Measurements from ENCODE around the gene SKI. TPM values are rescaled to one million over a fixed set of nuclear protein-coding genes. Genes with fewer than 3 reads are reported as not detected.

The SKI gene
- total RNA-seq, 8 experiments from 2014 or later = 5.0 to 36.8 (median 22.6) TPM

DNA sequence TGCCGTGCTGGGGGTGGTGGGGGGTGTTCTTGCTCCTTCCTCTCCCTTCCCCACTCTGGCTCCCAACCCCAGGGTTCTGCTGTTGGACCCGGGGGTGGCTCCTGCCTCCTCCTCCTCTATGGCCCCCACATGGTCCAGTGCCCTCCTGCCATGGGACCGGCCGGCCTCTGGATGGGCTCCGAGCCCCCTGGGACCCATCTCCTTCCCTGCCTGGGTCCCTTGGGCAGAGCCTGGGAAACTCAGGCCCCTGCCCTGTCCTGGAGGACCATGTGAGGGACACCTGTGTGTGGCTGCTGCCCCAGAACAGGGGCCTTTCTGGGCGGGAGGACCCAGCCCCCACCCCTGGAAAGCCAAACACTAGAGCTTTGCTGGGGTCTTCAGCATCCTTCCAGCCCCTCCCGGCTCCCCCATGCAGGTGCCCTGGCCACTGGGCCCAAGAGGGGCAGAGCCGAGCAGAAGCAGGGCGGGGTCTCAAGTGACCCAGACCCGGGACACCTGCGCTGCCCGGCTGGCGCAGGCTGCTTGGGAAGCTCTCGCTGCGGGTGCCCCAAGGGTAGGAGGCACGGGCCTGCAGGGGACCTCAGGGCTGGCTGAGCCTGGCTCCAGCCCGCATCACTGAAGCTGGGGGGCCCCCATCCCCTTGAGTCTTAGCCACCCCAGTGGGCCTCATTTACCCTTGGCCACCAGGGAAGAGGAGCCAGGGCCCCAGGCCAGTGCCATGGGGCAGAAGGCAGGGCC, 31.0 kb upstream of the SKI start:
- in situ Hi-C loops (cut with MboI; ENCODE audit: low pct_unique_long_range_greater_than_20kb in 2 of 9, low sequenced_read_pairs in 9 of 9, unreplicated experiment in 9 of 9) = loop anchor here in 6 of 9 experiments (10.0 to 25.0 kb wide), 3 partner anchors 178 to 190 kb away; partner anchors contain the start of genes MORN1 (in 3 of the 6) and RER1 (in 3 of the 6)
- WGBS, 10 experiments = 77 to 100% (median 92%) methylated on average over 1 to 12 of the region's 17 CpGs; no CpG with 5 or more reads in 4 of the 10 experiments
- Histone ChIP-seq H3K27ac (peak overlapping the region in 1 of 2 donors; percentile 9), H3K4me3 (no peak overlapping the region), H3K4me1 (replicated peaks in 1 of 2) (peaks cover 43 to 48% of the 10 kb centered on the region in 2 donors)
- ATAC-seq (replicated peaks in 6 of 8) = no peak

DNA sequence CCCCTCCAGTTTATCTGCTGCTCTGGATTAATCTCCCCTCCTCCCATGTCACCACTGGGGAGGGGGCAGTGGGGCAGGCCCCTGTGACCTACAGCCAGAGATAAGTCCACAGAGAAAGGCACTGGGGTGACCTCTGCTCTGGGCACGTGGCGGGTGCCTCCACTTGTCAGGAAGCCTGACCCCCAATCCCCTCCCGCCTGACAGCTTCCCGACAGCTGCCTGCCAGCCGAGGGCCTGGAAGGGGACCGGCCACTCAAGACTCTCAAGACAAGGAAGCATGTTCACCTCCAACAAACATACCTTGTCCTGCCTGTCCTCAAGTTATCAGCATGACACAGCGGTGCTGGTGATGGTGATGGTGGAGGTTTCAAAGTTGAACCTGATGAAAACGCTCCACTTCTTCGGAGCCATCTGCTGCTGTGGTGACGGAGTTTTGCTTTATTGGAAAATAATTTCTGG, 30.4 kb upstream of the SKI start:
- in situ Hi-C loops (cut with MboI; ENCODE audit: low pct_unique_long_range_greater_than_20kb in 2 of 9, low sequenced_read_pairs in 9 of 9, unreplicated experiment in 9 of 9) = loop anchor here in 6 of 9 experiments (10.0 to 25.0 kb wide), 3 partner anchors 177 to 190 kb away; partner anchors contain the start of genes MORN1 (in 3 of the 6) and RER1 (in 3 of the 6)

DNA sequence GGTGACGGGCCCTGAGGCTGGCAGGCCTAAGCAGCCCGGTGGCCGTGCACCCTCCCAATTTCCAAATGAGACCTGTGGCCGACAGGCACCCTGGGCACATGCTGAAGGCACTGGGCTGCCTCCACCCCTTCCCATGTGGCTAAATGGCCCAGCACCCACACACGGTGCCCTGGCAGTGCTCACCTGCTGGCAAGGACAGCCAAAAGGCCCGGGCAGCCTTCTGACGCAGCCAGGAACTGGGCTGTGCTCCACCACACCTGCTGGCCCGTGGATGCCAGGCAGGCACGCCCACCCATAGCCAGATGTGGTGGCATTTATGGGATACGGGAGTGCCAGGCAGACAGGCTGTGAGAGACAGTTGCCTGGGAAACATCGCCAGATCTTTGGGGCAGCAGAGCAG, 29.5 kb upstream of the SKI start:
- in situ Hi-C loops (cut with MboI; ENCODE audit: low pct_unique_long_range_greater_than_20kb in 2 of 9, low sequenced_read_pairs in 9 of 9, unreplicated experiment in 9 of 9) = loop anchor here in 6 of 9 experiments (10.0 to 25.0 kb wide), 3 partner anchors 176 to 189 kb away; partner anchors contain the start of genes MORN1 (in 3 of the 6) and RER1 (in 3 of the 6)
- ATAC-seq (replicated peaks in 6 of 8) = no peak
- WGBS, 10 experiments = 40 to 95% (median 81%) methylated on average over 1 to 7 of the region's 11 CpGs; no CpG with 5 or more reads in 5 of the 10 experiments
- Histone ChIP-seq H3K4me1 (replicated peaks in 1 of 2) (peaks cover 47 to 54% of the 10 kb centered on the region in 2 donors), H3K27ac (peak overlapping the region; percentile 3 to 70), H3K4me3 (no peak overlapping the region)

More for the DNA sequence above, 30.4 kb upstream of the SKI start:
- Histone ChIP-seq H3K27ac (peak overlapping the region in 1 of 2 donors; percentile 9), H3K4me3 (no peak overlapping the region), H3K4me1 (replicated peaks in 1 of 2) (peaks cover 44 to 48% of the 10 kb centered on the region in 2 donors)
- no peak for ATAC-seq (replicated peaks in 6 of 8)
- 50 to 100% (median 85%) methylated on average over 1 to 8 of the region's 10 CpGs; no CpG with 5 or more reads in 3 of the 10 experiments for WGBS, 10 experiments

DNA sequence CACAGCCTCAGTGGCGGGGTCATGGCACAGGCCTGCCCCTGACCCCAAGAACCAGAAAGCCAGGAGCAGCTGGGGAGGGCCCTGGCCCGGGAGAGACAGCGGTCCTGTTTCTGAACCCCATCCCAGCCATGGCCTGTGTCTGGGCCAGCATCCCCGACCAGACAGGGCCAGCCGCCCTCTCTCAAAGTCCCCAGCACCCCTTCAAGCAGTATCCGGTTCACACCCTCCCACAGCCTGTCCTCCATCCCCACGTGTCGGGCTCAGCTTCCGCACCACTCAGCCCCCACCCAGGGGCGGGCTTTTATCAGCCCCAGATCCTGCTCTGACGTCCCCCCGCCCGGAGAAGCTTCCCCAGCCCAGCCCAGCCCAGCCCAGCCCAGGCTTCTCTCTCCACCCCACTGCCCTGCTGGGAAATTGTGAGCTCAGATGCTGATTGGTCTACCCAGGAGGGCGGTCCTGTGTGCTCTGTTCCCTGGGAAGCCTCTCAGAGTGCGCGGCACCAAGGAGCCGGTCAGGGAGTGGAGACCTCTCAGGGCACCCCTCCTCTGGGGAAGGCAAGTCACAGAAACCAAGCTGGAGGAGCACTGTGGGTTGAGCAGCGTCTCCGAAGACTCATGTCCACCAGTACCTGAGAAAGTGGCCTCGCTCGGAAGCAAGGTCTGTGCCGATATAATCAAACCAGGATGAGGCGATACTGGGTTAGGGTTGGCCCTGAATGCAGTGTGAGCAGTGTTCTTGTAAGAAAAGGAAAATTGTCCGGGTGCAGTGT, 28.9 kb upstream of the SKI start:
- peak overlapping the region; percentile 13 to 35 (median 31) for H3K4me3 ChIP-seq
- H3K4me1 ChIP-seq (replicated peaks in 1 of 2) = peaks cover 50 to 56% of the 10 kb centered on the region in 2 donors
- ATAC-seq (replicated peaks in 6 of 8) = peak; percentile 84 to 92 (median 88)
- WGBS, 10 experiments = 0 to 56% (median 24%) methylated on average over 1 to 11 of the region's 24 CpGs; no CpG with 5 or more reads in 4 of the 10 experiments
- in situ Hi-C loops (cut with MboI; ENCODE audit: low pct_unique_long_range_greater_than_20kb in 2 of 9, low sequenced_read_pairs in 9 of 9, unreplicated experiment in 9 of 9) = loop anchor here in 6 of 9 experiments (10.0 to 25.0 kb wide), 3 partner anchors 176 to 188 kb away; partner anchors contain the start of genes MORN1 (in 3 of the 6) and RER1 (in 3 of the 6)
- H3K27ac ChIP-seq = peak overlapping the region; percentile 3 to 70

DNA sequence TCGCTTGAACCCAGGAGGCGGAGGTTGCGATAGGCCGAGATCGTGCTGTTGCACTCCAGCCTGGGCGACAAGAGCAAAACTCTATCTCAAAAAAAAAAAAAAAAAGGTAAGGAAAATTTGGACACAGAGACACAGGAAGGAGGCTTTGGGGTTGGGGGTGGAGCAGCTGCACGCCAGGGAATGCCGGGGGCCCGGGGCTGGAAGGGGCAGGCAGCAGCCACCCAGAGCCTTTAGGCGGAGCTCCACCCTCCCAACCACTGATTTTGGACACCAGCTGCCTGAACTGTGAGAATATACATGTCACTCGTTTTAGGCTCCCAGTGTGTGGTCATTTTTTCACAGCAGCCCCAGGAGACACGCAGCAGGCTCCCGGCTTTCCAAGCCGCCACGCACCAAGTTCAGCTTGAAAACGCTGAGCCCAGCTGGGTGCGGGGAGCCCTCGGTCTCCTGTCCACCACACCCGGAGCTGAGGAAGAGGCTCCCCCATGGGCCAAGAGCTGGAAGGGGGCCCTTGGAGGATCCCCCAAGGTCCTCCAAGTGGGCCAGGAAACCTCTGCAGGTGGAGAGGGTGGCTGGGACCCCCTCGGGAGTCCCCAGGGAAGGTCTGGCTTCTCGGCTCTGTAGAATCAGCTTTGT, 27.7 kb upstream of the SKI start:
- 34 to 78% (median 74%) methylated on average over 3 to 7 of the region's 21 CpGs; no CpG with 5 or more reads in 7 of the 10 experiments for WGBS, 10 experiments
- no peak overlapping the region for H3K4me3 ChIP-seq
- peaks cover 49 to 53% of the 10 kb centered on the region in 2 donors for H3K4me1 ChIP-seq (replicated peaks in 1 of 2)
- in situ Hi-C loops (cut with MboI; ENCODE audit: low pct_unique_long_range_greater_than_20kb in 2 of 9, low sequenced_read_pairs in 9 of 9, unreplicated experiment in 9 of 9) = loop anchor here in 2 of 9 experiments (25.0 kb wide), 2 partner anchors 162 to 187 kb away; partner anchors contain the start of genes MORN1 (in 1 of the 2) and RER1 (in 1 of the 2)
- no peak overlapping the region for H3K27ac ChIP-seq
- ATAC-seq (replicated peaks in 6 of 8) = no peak

DNA sequence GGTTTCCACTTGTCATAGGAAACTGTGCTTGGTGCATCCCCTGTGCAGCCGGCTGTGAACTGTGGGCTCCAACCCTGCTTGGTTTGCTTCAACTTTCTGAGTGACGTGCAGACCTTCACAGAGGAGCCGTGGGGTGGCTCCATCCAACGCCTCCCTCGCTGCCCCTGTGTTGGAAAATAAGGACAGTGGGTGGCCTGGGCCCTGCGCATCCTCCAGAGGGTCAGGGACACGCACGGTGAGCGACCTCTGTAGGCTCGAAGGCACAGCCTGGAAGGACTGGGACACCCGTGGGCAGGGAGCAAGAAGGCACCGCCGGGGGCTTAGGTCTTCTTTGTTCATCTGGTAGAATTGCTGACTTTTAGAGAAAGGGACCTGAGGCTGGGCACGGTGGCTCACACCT, 27.1 kb upstream of the SKI start:
- Histone ChIP-seq H3K4me3 (no peak overlapping the region), H3K27ac (no peak overlapping the region), H3K4me1 (replicated peaks in 1 of 2) (peaks cover 45 to 51% of the 10 kb centered on the region in 2 donors)
- 79 to 100% (median 89%) methylated on average over 1 to 11 of the region's 14 CpGs; no CpG with 5 or more reads in 4 of the 10 experiments for WGBS, 10 experiments
- ATAC-seq (replicated peaks in 6 of 8) = no peak
- in situ Hi-C loops (cut with MboI; ENCODE audit: low pct_unique_long_range_greater_than_20kb in 2 of 9, low sequenced_read_pairs in 9 of 9, unreplicated experiment in 9 of 9) = loop anchor here in 2 of 9 experiments (25.0 kb wide), 2 partner anchors 161 to 186 kb away; partner anchors contain the start of genes MORN1 (in 1 of the 2) and RER1 (in 1 of the 2)

DNA sequence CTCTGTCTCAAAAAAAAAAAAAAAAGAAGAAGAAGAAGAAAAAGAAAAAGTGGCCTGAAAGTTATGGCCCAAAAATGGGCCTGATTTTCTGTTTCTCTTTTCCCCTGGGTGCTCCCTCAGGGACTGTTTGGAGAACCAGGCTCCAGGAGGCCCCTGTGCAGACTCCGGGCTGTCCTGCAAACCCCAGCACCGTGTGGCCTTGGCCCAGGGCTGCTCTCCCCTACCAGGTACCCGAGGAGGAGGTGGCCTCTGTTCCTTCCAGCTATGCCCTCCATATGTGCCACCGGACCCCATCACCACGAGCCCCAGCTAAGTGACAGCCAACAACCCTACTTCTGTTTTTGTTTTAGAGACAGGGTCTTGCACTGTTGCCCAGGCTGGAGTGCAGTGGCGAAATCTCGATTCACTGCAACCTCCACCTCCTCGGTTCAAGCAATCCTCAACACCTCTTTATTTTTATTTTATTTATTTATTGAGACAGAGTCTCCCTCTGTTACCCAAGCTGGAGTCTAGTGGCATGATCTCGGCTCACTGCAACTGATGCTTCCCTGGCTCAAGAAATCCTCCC, 26.0 kb upstream of the SKI start:
- no peak for ATAC-seq (replicated peaks in 6 of 8)
- 47 to 99% (median 91%) methylated on average over 2 to 9 of the region's 9 CpGs; no CpG with 5 or more reads in 2 of the 10 experiments for WGBS, 10 experiments
- H3K4me1 ChIP-seq (replicated peaks in 1 of 2) = peaks cover 44 to 52% of the 10 kb centered on the region in 2 donors
- no peak overlapping the region for H3K27ac ChIP-seq
- in situ Hi-C loops (cut with MboI; ENCODE audit: low pct_unique_long_range_greater_than_20kb in 2 of 9, low sequenced_read_pairs in 9 of 9, unreplicated experiment in 9 of 9) = loop anchor here in 2 of 9 experiments (25.0 kb wide), 2 partner anchors 160 to 185 kb away; partner anchors contain the start of genes MORN1 (in 1 of the 2) and RER1 (in 1 of the 2)
- no peak overlapping the region for H3K4me3 ChIP-seq

DNA sequence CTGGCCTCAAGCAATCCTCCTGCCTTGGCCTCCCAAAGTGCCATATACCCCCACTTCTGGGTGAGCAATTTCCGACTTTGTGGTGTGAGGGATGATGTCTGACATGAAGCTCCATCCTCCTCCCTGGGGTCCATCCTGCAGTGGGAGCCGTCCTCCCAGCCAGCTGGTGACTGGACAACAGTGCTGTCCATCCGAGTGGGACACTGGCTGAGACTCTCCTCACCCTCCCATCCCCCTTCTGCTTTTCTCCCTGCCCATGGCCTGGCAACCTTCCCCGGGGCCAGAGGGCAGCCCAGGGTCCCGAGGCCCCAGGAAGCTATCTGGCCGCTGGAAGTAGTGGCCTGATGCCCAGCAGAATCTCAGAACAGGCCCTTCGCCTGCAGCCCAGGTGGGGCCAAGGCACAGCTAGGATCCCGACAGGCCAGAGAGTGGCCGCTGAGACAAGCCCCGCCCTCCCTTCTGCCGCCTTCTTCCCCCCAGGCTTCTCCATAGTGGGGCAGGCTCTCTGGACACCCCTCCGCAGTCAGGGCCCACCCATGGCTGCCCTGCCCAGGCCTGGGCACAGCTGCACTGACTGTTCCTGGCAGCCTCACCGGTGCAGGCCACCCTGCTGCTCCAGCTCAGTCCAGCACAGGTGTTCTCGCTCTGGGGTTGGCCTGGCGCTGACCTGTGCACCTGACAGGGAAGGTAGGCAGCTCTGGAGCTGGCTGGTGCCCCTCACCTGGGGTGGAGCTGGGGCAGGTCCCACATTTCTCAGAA, 25.1 kb upstream of the SKI start:
- no peak for ATAC-seq (replicated peaks in 6 of 8)
- WGBS, 10 experiments = 76 to 90% (median 80%) methylated on average over 2 to 7 of the region's 15 CpGs; no CpG with 5 or more reads in 5 of the 10 experiments

DNA sequence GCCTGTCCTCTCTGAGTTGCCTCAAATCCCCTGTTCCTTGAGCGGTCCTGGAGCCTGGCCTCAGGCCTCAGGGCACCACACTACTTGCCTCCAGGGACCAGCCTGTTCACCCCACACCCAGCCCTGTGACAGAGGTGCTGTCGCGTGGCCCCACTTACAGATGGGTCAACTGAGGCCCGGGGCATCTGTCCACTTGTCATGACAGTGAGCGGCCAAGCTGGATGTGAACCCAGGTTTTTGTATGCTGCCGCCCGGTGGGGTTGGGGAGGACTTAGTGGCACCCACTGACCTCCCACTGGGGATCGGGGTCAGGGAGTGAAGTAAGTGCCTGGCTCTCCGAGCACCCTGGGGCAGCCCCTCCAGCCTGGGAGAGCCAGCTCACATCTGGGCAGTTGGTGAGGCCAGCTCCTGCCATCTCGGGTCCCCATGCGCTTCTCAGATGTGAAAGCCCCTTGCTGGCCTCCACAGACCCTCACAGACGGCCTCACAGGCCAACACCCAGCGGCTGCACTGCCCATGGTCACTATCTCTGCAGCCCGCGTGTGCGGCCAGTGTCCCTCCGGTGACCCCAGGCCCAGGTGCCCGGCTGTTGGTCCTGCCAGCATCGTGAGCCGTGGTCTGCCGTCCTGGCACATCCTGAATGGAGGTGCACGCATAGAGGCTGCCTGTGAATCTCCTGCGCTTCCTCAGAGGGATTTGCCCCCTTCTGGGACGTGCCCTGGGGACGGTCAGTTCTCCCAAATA, 24.3 kb upstream of the SKI start:
- ATAC-seq (replicated peaks in 6 of 8) = no peak
- H3K27ac ChIP-seq = peak overlapping the region; percentile 28 to 72
- in situ Hi-C loops (cut with MboI; ENCODE audit: low pct_unique_long_range_greater_than_20kb in 2 of 9, low sequenced_read_pairs in 9 of 9, unreplicated experiment in 9 of 9) = loop anchor here in 2 of 9 experiments (25.0 kb wide), 2 partner anchors 158 to 183 kb away; partner anchors contain the start of genes MORN1 (in 1 of the 2) and RER1 (in 1 of the 2)
- 23 to 100% (median 60%) methylated on average over 1 to 10 of the region's 25 CpGs; no CpG with 5 or more reads in 3 of the 10 experiments for WGBS, 10 experiments
- H3K4me1 ChIP-seq (replicated peaks in 1 of 2) = peaks cover 32 to 56% of the 10 kb centered on the region in 2 donors
- H3K4me3 ChIP-seq = peak overlapping the region; percentile 17 to 35 (median 30)

More for the DNA sequence above, 25.1 kb upstream of the SKI start:
- H3K4me3 ChIP-seq = no peak overlapping the region
- in situ Hi-C loops (cut with MboI; ENCODE audit: low pct_unique_long_range_greater_than_20kb in 2 of 9, low sequenced_read_pairs in 9 of 9, unreplicated experiment in 9 of 9) = loop anchor here in 2 of 9 experiments (25.0 kb wide), 2 partner anchors 159 to 184 kb away; partner anchors contain the start of genes MORN1 (in 1 of the 2) and RER1 (in 1 of the 2)
- peaks cover 38 to 54% of the 10 kb centered on the region in 2 donors for H3K4me1 ChIP-seq (replicated peaks in 1 of 2)
- no peak overlapping the region for H3K27ac ChIP-seq

DNA sequence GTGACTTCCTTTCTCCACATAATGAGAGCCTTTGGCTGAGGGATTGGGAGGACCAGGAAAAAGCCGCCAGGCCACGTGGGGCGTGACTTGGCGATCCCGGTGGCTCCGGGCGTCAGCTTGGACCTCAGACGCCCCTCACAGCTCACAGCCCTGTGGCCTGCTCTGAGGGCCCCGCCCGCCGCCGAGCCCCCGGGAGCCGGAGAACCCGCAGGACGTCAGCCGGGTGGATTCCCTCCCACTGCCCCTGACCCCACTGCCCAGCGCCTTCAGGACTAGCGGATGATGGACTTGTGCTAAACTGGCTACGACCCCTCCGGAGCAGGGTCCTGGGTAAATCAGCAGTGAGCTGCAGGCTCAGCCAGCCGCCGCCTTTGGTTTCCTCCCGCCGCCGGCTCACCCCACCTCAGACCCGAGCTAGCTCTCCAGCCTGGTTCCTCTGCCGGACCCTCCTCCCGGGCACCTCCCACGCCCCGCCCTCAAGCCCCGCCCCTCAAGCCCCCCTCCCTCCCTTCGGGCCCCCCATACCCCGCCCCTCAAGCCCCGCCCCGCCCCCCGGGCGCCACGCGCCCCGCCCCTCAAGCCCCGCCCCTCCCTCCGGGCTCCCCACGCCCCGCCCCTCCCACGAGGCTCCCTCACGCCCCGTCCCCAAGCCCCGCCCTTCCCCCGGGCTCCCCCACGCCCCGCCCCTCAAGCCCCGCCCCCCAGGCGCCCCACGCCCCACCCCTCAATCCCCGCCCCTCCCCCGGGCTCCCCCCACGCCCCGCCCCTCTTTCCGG, 23.5 kb upstream of the SKI start:
- peak overlapping the region; percentile 28 to 72 for H3K27ac ChIP-seq
- peaks cover 31 to 56% of the 10 kb centered on the region in 2 donors for H3K4me1 ChIP-seq (replicated peaks in 1 of 2)
- peak overlapping the region; percentile 17 to 35 (median 30) for H3K4me3 ChIP-seq
- in situ Hi-C loops (cut with MboI; ENCODE audit: low pct_unique_long_range_greater_than_20kb in 2 of 9, low sequenced_read_pairs in 9 of 9, unreplicated experiment in 9 of 9) = loop anchor here in 2 of 9 experiments (25.0 kb wide), 2 partner anchors 158 to 183 kb away; partner anchors contain the start of genes MORN1 (in 1 of the 2) and RER1 (in 1 of the 2)
- WGBS, 10 experiments = 0 to 5% (median 0%) methylated on average over 1 to 14 of the region's 60 CpGs; no CpG with 5 or more reads in 6 of the 10 experiments
- ATAC-seq (replicated peaks in 6 of 8) = peak; percentile 9 to 73 (median 64)
